HG03139 (cell line): Measurements from ENCODE around the gene SFI1.
A peak's percentile ranks its signal among the peaks of the same experiment; 100 is the strongest.

Experiments
- ATAC-seq: cut with Tn5 transposase; IDR thresholded peaks from one replicate; pipeline ENCODE4 v1.9.1; 2021; ENCODE audit not compliant: unreplicated experiment

SFI1 gene

GRCh38 chr22:31661851-31662667 lies 165.7 kb downstream of the SFI1 start, which contains the start of gene PISD:
PISD (minus strand) TSS chr22:31662215; CDS start chr22:31662208, 7 bp downstream.
- peak; percentile 70 for ATAC-seq

GRCh38 chr22:31662668-31663037 lies 166.3 kb downstream of the SFI1 start:
- no peak for ATAC-seq
